Measurements from ENCODE around the gene EPHB3.

DNA sequence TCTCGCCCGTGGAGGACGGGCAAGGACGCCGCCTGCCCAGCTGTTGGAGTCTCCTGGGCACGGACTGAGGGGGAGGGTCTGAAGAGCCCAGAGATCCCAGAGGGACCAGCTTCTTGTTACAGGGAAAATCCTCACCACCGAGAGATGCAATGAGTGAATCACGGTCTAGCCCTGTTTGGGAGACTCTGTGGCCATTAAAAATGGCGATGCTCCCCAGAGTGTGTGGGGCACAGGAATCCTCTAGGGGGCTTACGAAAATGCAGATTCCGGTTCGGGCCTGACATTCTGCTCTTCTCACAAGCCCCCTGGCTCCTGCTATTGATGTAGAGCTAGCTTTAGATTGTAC, 35.5 kb upstream of the EPHB3 start:
- no peak for TF ChIP-seq POLR2A (IDR thresholded peaks at IDR 0.05)
- TF ChIP-seq, protein P1, sequence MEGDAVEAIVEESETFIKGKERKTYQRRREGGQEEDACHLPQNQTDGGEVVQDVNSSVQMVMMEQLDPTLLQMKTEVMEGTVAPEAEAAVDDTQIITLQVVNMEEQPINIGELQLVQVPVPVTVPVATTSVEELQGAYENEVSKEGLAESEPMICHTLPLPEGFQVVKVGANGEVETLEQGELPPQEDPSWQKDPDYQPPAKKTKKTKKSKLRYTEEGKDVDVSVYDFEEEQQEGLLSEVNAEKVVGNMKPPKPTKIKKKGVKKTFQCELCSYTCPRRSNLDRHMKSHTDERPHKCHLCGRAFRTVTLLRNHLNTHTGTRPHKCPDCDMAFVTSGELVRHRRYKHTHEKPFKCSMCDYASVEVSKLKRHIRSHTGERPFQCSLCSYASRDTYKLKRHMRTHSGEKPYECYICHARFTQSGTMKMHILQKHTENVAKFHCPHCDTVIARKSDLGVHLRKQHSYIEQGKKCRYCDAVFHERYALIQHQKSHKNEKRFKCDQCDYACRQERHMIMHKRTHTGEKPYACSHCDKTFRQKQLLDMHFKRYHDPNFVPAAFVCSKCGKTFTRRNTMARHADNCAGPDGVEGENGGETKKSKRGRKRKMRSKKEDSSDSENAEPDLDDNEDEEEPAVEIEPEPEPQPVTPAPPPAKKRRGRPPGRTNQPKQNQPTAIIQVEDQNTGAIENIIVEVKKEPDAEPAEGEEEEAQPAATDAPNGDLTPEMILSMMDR (IDR thresholded peaks at IDR 0.05), result no peak

Data from heart left ventricle (tissue), 13 donors.